Endodermal cell (in vitro differentiated cells): ENCODE data around the gene PRKX. TPM values are rescaled to one million over a fixed set of nuclear protein-coding genes. Genes with fewer than 3 reads are reported as not detected.

Source experiments
- DNase-seq: peaks from one replicate; pipeline ENCODE4 v3.0.0-alpha.2; 2017
- H3K27ac ChIP-seq: 2 replicates; pipeline ENCODE4 v1.5.1; 2013; ENCODE audit warnings: mild to moderate bottlenecking, low read depth, low read length, moderate library complexity
- H3K27me3 ChIP-seq: 2 replicates; pipeline ENCODE4 v1.6.1; 2013; ENCODE audit warnings: mild to moderate bottlenecking, low read length, moderate library complexity; ENCODE audit not compliant: insufficient read depth, control insufficient read depth, poor library complexity, severe bottlenecking
- H3K36me3 ChIP-seq: 2 replicates; pipeline ENCODE4 v1.7.0; 2013; ENCODE audit warnings: mild to moderate bottlenecking, low read length, moderate library complexity; ENCODE audit not compliant: control insufficient read depth, insufficient read depth
- H3K4me1 ChIP-seq: one replicate; pipeline ENCODE4 v1.7.0; 2013; ENCODE audit warnings: low read length; ENCODE audit not compliant: control insufficient read depth, insufficient read depth
- H3K4me3 ChIP-seq: 2 replicates; pipeline ENCODE4 v1.5.1; 2013; ENCODE audit warnings: mild to moderate bottlenecking, low read length, moderate library complexity
- H3K9ac ChIP-seq: 2 replicates; pipeline ENCODE4 v1.6.1; 2013; ENCODE audit warnings: mild to moderate bottlenecking, low read length, moderate library complexity; ENCODE audit not compliant: poor library complexity, severe bottlenecking; ENCODE audit errors: extremely low read depth
- H3K9me3 ChIP-seq: 2 replicates; pipeline ENCODE4 v1.6.1; 2013; ENCODE audit warnings: mild to moderate bottlenecking, low read length, moderate library complexity; ENCODE audit not compliant: control insufficient read depth
- H3K27ac Mint-ChIP-seq: 2 replicates; pipeline ENCODE4 v1.8.0; 2020; ENCODE audit warnings: mixed read lengths
- H3K27me3 Mint-ChIP-seq: 2 replicates; pipeline ENCODE4 v1.8.0; 2021; ENCODE audit warnings: mild to moderate bottlenecking, mixed read lengths; ENCODE audit not compliant: insufficient read depth
- H3K36me3 Mint-ChIP-seq: 2 replicates; pipeline ENCODE4 v1.8.0; 2020; ENCODE audit warnings: low read depth, mixed read lengths
- H3K4me1 Mint-ChIP-seq: 2 replicates; pipeline ENCODE4 v1.8.0; 2020; ENCODE audit warnings: mixed read lengths
- H3K4me3 Mint-ChIP-seq: 2 replicates; pipeline ENCODE4 v1.8.0; 2020; ENCODE audit warnings: mild to moderate bottlenecking, moderate library complexity, mixed read lengths
- H3K9me3 Mint-ChIP-seq: 2 replicates; pipeline ENCODE4 v1.8.0; 2020; ENCODE audit warnings: mild to moderate bottlenecking, mixed read lengths
- WGBS, 2 experiments: methylation state at CpG; one replicate each; pipeline versions ENCODE4 v1.1.5 to v1.1.7; 2013; ENCODE audit warnings: missing lambda C conversion rate in 2 of 2, mixed read lengths in 1 of 2; ENCODE audit not compliant: insufficient coverage in 1 of 2, insufficient read length in 1 of 2; 5-methylcytosine and 5-hydroxymethylcytosine counted together
- total RNA-seq, 2 donors: library from RNA; stranded (reverse); fragmentation: NEBNext Ultra II Directional in 1 of 2; extraction: Animal tissue kit (Norgen Biotek cat#: 25700) in 1 of 2; gene quantifications; 2 replicates in 1 of 2; 3 replicates in 1 of 2; pipeline ENCODE4 v1.2.1, GENCODE V29; 2021
- TF ChIP-seq, protein P1 (sequence below): fragments of 200-600 bp; sonication (generic); conservative IDR thresholded peaks from 2 replicates; pipeline ENCODE4 v1.5.0; 2021; ENCODE audit warnings: antibody characterized with exemption, mild to moderate bottlenecking

PRKX gene
- total RNA-seq, 2 donors from 2014 or later: 24.7 to 73.7 TPM

GRCh38 chrX:3589474-3589873 is 124.0 kb downstream of the PRKX start:
- H3K36me3 ChIP-seq: no peaks in the 10 kb centered on the region
- Mint-ChIP-seq H3K27ac (no peak overlapping the region), H3K4me3 (no peak overlapping the region), H3K27me3 (no peaks in the 10 kb centered on the region), H3K4me1 (peaks cover 5% of the 10 kb centered on the region), H3K9me3 (peaks cover 2% of the 10 kb centered on the region), H3K36me3 (peaks cover 2% of the 10 kb centered on the region)
- WGBS, 2 experiments: 95% methylated on average over 7 of the region's 8 CpGs; no CpG with 5 or more reads in 1 of the 2 experiments
- H3K9ac ChIP-seq: no peak overlapping the region
- H3K27me3 ChIP-seq: no peaks in the 10 kb centered on the region
- no peaks in the 10 kb centered on the region for H3K9me3 ChIP-seq
- no peaks in the 10 kb centered on the region for H3K4me1 ChIP-seq
- H3K27ac ChIP-seq: no peak overlapping the region
- TF ChIP-seq, protein P1, sequence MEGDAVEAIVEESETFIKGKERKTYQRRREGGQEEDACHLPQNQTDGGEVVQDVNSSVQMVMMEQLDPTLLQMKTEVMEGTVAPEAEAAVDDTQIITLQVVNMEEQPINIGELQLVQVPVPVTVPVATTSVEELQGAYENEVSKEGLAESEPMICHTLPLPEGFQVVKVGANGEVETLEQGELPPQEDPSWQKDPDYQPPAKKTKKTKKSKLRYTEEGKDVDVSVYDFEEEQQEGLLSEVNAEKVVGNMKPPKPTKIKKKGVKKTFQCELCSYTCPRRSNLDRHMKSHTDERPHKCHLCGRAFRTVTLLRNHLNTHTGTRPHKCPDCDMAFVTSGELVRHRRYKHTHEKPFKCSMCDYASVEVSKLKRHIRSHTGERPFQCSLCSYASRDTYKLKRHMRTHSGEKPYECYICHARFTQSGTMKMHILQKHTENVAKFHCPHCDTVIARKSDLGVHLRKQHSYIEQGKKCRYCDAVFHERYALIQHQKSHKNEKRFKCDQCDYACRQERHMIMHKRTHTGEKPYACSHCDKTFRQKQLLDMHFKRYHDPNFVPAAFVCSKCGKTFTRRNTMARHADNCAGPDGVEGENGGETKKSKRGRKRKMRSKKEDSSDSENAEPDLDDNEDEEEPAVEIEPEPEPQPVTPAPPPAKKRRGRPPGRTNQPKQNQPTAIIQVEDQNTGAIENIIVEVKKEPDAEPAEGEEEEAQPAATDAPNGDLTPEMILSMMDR: no peak
- no peak for DNase-seq
- H3K4me3 ChIP-seq: no peak overlapping the region

GRCh38 chrX:3585719-3586118 is 127.7 kb downstream of the PRKX start:
- H3K27ac Mint-ChIP-seq: no peak overlapping the region
- no peak overlapping the region for H3K27ac ChIP-seq
- no peaks in the 10 kb centered on the region for H3K4me1 ChIP-seq
- TF ChIP-seq, protein P1: no peak
- H3K4me3 ChIP-seq: no peak overlapping the region
- H3K27me3 Mint-ChIP-seq: peaks cover 12% of the 10 kb centered on the region
- H3K4me1 Mint-ChIP-seq: no peaks in the 10 kb centered on the region
- no peak for DNase-seq
- H3K4me3 Mint-ChIP-seq: no peak overlapping the region
- no peaks in the 10 kb centered on the region for H3K36me3 ChIP-seq
- 95% methylated on average over 3 of the region's 3 CpGs; no CpG with 5 or more reads in 1 of the 2 experiments for WGBS, 2 experiments
- H3K27me3 ChIP-seq: no peaks in the 10 kb centered on the region
- peaks cover 2% of the 10 kb centered on the region for H3K36me3 Mint-ChIP-seq
- H3K9me3 Mint-ChIP-seq: no peaks in the 10 kb centered on the region
- H3K9ac ChIP-seq: no peak overlapping the region
- H3K9me3 ChIP-seq: no peaks in the 10 kb centered on the region

GRCh38 chrX:3584415-3584996 is 128.9 kb downstream of the PRKX start:
- no peaks in the 10 kb centered on the region for H3K4me1 ChIP-seq
- no peak overlapping the region for H3K27ac ChIP-seq
- Mint-ChIP-seq H3K27ac (no peak overlapping the region), H3K36me3 (no peaks in the 10 kb centered on the region), H3K9me3 (no peaks in the 10 kb centered on the region), H3K4me1 (no peaks in the 10 kb centered on the region), H3K27me3 (peaks cover 13% of the 10 kb centered on the region), H3K4me3 (no peak overlapping the region)
- no peaks in the 10 kb centered on the region for H3K9me3 ChIP-seq
- no peaks in the 10 kb centered on the region for H3K27me3 ChIP-seq
- TF ChIP-seq, protein P1: no peak
- no peak overlapping the region for H3K4me3 ChIP-seq
- no peak overlapping the region for H3K9ac ChIP-seq
- WGBS, 2 experiments: 79 to 86% methylated on average over 1 to 10 of the region's 10 CpGs
- H3K36me3 ChIP-seq: no peaks in the 10 kb centered on the region
- no peak for DNase-seq
